ENCODE results near the gene R3HCC1L.

DNA sequence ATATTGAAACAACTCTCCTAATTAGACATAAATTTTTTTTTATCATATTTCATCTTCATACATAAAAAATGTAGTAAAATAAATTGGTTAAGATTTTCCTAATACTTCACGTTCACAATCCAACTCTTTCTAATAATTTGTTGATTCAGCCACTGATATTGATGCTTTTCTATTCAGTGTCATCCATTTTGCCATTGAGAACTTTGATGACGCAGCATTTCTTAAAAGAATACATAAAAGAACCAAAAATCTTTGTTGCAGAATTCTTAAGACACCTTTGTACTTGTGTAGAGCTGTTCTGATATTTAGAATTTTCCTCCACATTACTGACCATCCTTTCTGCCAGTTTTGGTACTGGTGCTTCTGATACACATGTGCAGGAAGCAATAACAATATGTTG, 80.9 kb downstream of the R3HCC1L start:
- TF ChIP-seq, protein P1, sequence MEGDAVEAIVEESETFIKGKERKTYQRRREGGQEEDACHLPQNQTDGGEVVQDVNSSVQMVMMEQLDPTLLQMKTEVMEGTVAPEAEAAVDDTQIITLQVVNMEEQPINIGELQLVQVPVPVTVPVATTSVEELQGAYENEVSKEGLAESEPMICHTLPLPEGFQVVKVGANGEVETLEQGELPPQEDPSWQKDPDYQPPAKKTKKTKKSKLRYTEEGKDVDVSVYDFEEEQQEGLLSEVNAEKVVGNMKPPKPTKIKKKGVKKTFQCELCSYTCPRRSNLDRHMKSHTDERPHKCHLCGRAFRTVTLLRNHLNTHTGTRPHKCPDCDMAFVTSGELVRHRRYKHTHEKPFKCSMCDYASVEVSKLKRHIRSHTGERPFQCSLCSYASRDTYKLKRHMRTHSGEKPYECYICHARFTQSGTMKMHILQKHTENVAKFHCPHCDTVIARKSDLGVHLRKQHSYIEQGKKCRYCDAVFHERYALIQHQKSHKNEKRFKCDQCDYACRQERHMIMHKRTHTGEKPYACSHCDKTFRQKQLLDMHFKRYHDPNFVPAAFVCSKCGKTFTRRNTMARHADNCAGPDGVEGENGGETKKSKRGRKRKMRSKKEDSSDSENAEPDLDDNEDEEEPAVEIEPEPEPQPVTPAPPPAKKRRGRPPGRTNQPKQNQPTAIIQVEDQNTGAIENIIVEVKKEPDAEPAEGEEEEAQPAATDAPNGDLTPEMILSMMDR (IDR thresholded peaks at IDR 0.05), result no peak
- TF ChIP-seq POLR2A (IDR thresholded peaks at IDR 0.05), result no peak

All from lower leg skin (tissue), 3 donors.